Keratinocyte (primary cell): ENCODE measurements around the gene HMG20A. TPM values are rescaled to one million over a fixed set of nuclear protein-coding genes. Genes with fewer than 3 reads are reported as not detected.

Source experiments
- DNase-seq: peaks from one replicate; pipeline ENCODE4 v3.0.0-alpha.2; 2011; ENCODE audit warnings: low read depth, missing footprints, low spot score
- FAIRE-seq: peaks from 2 replicates; lab custom pipeline; 2011; peaks lifted over from hg19 to GRCh38; lab: Jason Lieb, UNC
- H2AFZ ChIP-seq: 2 replicates; pipeline ENCODE4 v1.6.0; 2012; ENCODE audit warnings: low read length, control low read depth, inconsistent platforms; ENCODE audit not compliant: control insufficient read depth
- H3K27ac ChIP-seq: 2 replicates; pipeline ENCODE4 v1.5.1; 2011; ENCODE audit warnings: low read length; ENCODE audit not compliant: control insufficient read depth, insufficient read depth
- H3K27me3 ChIP-seq: 3 replicates; pipeline ENCODE4 v1.6.0; 2011; ENCODE audit warnings: low read length; ENCODE audit not compliant: control insufficient read depth, insufficient read depth; ENCODE audit errors: extremely low read depth
- H3K36me3 ChIP-seq, 2 experiments: 2 replicates in 1 of 2; 3 replicates in 1 of 2; pipeline ENCODE4 v1.5.1; 2011; ENCODE audit warnings: low read length in 2 of 2, mild to moderate bottlenecking in 1 of 2; ENCODE audit not compliant: control insufficient read depth in 2 of 2, insufficient read depth in 2 of 2; ENCODE audit errors: extremely low read depth in 1 of 2
- H3K4me1 ChIP-seq: 3 replicates; pipeline ENCODE4 v1.5.1; 2011; ENCODE audit warnings: low read length; ENCODE audit not compliant: control insufficient read depth, insufficient read depth; ENCODE audit errors: extremely low read depth
- H3K4me2 ChIP-seq: 3 replicates; pipeline ENCODE4 v1.6.0; 2011; ENCODE audit warnings: low read depth, low read length; ENCODE audit not compliant: control insufficient read depth, insufficient read depth; ENCODE audit errors: extremely low read depth
- H3K4me3 ChIP-seq, 3 experiments: fragments of 200-600 bp in 1 of 3; sonication (generic) in 1 of 3; 2 replicates in 2 of 3; 3 replicates in 1 of 3; pipeline ENCODE4 v1.5.1; 2011 to 2016; ENCODE audit warnings: low read length in 3 of 3, mild to moderate bottlenecking in 3 of 3, control low read depth in 2 of 3, inconsistent platforms in 1 of 3, low read depth in 1 of 3, mixed read lengths in 1 of 3, mixed run types in 1 of 3, moderate library complexity in 1 of 3; ENCODE audit not compliant: control insufficient read depth in 2 of 3, insufficient read depth in 2 of 3; ENCODE audit errors: extremely low read depth in 1 of 3
- H3K79me2 ChIP-seq: 2 replicates; pipeline ENCODE4 v1.6.0; 2012; ENCODE audit warnings: low read length; ENCODE audit not compliant: control insufficient read depth, insufficient read depth
- H3K9ac ChIP-seq: 3 replicates; pipeline ENCODE4 v1.6.0; 2011; ENCODE audit warnings: low read length; ENCODE audit not compliant: control insufficient read depth, insufficient read depth; ENCODE audit errors: extremely low read depth
- H3K9me1 ChIP-seq: 3 replicates; pipeline ENCODE4 v1.6.0; 2011; ENCODE audit warnings: low read length; ENCODE audit not compliant: control insufficient read depth, insufficient read depth; ENCODE audit errors: extremely low read depth
- H3K9me3 ChIP-seq: 2 replicates; pipeline ENCODE4 v1.5.1; 2012; ENCODE audit warnings: low read depth, low read length; ENCODE audit not compliant: control insufficient read depth
- H4K20me1 ChIP-seq: 3 replicates; pipeline ENCODE4 v1.6.0; 2011; ENCODE audit warnings: low read length; ENCODE audit not compliant: control insufficient read depth, insufficient read depth; ENCODE audit errors: extremely low read depth
- CTCF ChIP-seq, 3 experiments: IDR thresholded peaks in 1 of 3; conservative IDR thresholded peaks in 1 of 3; optimal IDR thresholded peaks in 1 of 3; 2 replicates in 2 of 3; 3 replicates in 1 of 3; pipeline versions ENCODE3 to v1.5.1; 2011; ENCODE audit warnings: low read length in 3 of 3, mild to moderate bottlenecking in 3 of 3, moderate library complexity in 2 of 3, control low read depth in 1 of 3, inconsistent platforms in 1 of 3; ENCODE audit not compliant: insufficient read depth in 2 of 3; ENCODE audit errors: extremely low read depth in 1 of 3
- EZH2 ChIP-seq: IDR thresholded peaks from one replicate; pipeline ENCODE4 v1.6.1; 2012; ENCODE audit warnings: inconsistent platforms, mild to moderate bottlenecking, low read length, moderate library complexity
- dilution Hi-C: fragments of 300-500 bp; cut with MboI; formaldehyde crosslinking; loops from one replicate; pipeline ENCODE4 v1.7.0; 2020; ENCODE audit warnings: low sequenced_read_pairs; ENCODE audit not compliant: extremely low pct_ligation_motif_present
- polyA plus RNA-seq, 5 experiments: library from polyadenylated mRNA; depleted of rRNA in 3 of 5; stranded (reverse) in 3 of 5; stranded (forward) in 1 of 5; unstranded in 1 of 5; fragments of >200 nt; gene quantifications; 1 replicate in 1 of 5; 2 replicates in 3 of 5; 3 replicates in 1 of 5; pipeline versions ENCODE4 v1.2.1 to v1.2.3, GENCODE V29; 2011 to 2012; ENCODE audit warnings: missing spikeins in 2 of 5, low read depth in 1 of 5, low replicate concordance in 1 of 5

HMG20A gene
- polyA plus RNA-seq, 1 donor (not counting 4 experiments of a cell fraction or from before 2014, with no cell fraction given): 44.6 TPM

- Histone ChIP-seq H2AFZ (no peak overlapping the region), H3K79me2 (no peaks in the 10 kb centered on the region), H3K27me3 (no peaks in the 10 kb centered on the region), H3K36me3 (no peaks in the 10 kb centered on the region), H3K27ac (no peak overlapping the region), H3K9me3 (no peaks in the 10 kb centered on the region), H3K9ac (no peak overlapping the region), H3K4me1 (peaks cover 40% of the 10 kb centered on the region), H3K9me1 (no peaks in the 10 kb centered on the region), H3K4me2 (peak overlapping the region; percentile 56), H3K4me3 (no peak overlapping the region), H4K20me1 (no peaks in the 10 kb centered on the region)
- DNase-seq: peak; percentile 73
- TF ChIP-seq EZH2 (no peak), CTCF (optimal IDR thresholded peaks at IDR 0.05 in 1 of 3, IDR thresholded peaks at IDR 0.05 in 1 of 3, conservative IDR thresholded peaks at IDR 0.05 in 1 of 3; ENCODE audit: extremely low read depth in 1 of 3, insufficient read depth in 2 of 3, low read length in 3 of 3) (no peak)
- dilution Hi-C loops: no loop called here
- peak; percentile 93 for FAIRE-seq
These were observed 84.9 kb downstream of the HMG20A start for GRCh38 chr15:77505556-77505955.

GRCh38 chr15:77506311-77507142, 85.8 kb downstream of the HMG20A start:
- Histone ChIP-seq H2AFZ (peak overlapping the region; percentile 34), H3K4me2 (peak overlapping the region; percentile 56), H3K27ac (peak overlapping the region; percentile 33), H3K9me1 (no peaks in the 10 kb centered on the region), H4K20me1 (no peaks in the 10 kb centered on the region), H3K36me3 (no peaks in the 10 kb centered on the region), H3K4me3 (no peak overlapping the region), H3K79me2 (no peaks in the 10 kb centered on the region), H3K9ac (no peak overlapping the region), H3K9me3 (no peaks in the 10 kb centered on the region), H3K4me1 (peaks cover 34% of the 10 kb centered on the region), H3K27me3 (no peaks in the 10 kb centered on the region)
- DNase-seq: no peak
- dilution Hi-C loops: no loop called here
- FAIRE-seq: no peak
- no peak for TF ChIP-seq CTCF (optimal IDR thresholded peaks at IDR 0.05 in 1 of 3, IDR thresholded peaks at IDR 0.05 in 1 of 3, conservative IDR thresholded peaks at IDR 0.05 in 1 of 3; ENCODE audit: extremely low read depth in 1 of 3, insufficient read depth in 2 of 3, low read length in 3 of 3)
- no peak for TF ChIP-seq EZH2
